GM21526 (cell line): ENCODE results near the gene SLC15A1.
A peak's percentile ranks its signal among the peaks of the same experiment; 100 is the strongest.

Source experiments
- ATAC-seq: cut with Tn5 transposase; IDR thresholded peaks from one replicate; pipeline ENCODE4 v1.9.1; 2021; ENCODE audit warnings: moderate library complexity; ENCODE audit not compliant: unreplicated experiment, low FRiP score

The SLC15A1 gene

DNA sequence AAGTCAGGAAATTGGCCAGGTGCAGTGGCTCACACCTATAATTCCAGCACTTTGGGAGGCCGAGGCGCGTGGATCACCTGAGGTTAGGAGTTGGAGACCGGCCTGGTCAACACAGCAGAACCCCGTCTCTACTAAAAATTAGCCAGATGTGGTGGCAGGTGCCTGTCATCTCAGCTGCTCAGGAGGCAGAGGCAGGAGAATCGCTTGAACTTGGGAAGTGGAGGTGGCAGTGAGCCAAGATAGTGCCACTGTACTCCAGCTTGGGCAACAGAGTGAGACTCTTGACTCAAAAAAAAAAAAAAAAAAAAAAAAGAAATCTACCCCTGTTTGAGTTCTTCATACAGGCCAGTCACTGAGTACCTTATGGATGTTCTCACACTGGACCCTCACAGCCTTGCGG lies 42.0 kb downstream of the SLC15A1 start:
- no peak for ATAC-seq

DNA sequence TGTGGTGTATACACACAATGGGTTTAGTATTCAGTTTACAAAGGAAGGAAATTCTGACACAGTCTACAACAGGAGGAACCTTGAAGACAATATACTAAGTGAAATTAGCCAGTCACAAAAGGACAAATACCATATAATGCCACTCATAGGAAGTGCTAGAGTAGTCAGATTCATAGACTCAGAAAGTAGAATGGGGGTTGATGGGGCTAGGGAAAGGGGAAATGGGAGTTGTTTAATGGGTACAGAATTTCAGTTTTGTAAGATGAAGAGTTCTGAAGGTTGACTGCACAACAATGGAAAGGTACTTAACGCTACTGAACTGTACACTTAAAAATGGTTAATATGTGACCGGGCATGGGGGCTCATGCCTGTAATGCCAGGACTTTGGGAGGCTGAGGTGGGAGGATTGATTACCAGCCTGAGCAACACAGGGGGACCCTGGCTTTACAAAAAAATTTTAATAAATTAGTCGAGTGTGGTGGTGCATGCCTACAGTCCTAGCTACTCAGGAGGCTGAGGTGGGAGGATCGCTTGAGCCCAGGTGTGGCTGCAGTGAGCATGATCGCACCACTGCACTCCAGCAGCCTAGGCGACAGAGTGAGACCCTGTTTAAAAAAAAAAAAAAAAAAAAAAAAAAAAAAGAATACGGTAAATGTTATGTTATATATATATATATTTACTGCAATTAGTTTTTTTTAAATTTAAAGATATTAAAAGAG lies 45.0 kb downstream of the SLC15A1 start:
- peak; percentile 73 for ATAC-seq

DNA sequence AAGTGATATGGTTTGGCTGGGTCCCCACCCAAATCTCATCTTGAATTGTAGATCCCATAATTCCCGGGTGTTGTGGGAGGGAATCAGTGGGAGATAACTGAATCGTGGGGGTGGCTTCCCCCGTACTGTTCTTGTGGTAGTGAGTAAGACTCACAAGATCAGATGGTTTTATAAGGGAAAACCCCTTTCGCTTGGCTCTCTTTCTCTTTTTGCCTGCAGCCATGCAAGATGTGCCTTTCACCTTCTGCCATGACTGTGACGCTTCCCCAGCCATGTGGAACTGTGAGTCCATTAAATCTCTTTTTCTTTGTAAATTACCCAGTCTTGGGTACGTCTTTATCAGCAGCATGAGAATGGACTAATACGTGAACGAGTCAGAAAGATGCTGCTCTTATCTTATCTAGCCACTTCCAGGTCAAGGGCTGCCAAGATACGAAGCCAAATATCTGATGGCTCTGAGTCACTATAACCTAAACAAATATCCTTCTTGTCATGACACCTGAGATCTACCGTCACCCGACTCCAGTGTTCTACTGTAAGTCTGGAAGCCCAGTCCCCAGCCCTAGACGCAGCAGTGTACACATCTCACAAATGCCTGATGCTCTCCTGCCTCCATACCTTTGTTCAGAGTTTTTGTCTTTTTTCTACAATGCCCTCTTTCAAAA lies 45.9 kb downstream of the SLC15A1 start:
- no peak for ATAC-seq

DNA sequence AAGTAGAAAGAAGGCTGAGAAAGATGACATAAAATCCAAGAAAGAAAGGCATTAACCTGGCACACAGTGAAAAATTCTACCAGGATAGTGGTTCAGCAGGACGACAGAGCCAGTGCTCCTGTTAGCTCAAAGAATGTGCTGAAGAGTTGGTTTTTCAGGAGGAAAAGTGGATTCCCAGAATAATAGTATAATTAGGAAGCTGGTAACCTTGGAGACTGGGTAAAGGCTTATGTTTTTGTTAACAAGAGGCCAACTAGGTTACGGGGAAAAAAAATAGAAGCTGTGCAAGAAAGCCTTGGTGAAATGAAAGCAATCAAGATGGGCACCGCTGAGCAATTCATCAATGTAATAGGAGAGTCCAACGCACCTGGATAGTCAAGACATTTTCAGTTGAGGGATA lies 54.7 kb downstream of the SLC15A1 start:
- ATAC-seq = no peak

DNA sequence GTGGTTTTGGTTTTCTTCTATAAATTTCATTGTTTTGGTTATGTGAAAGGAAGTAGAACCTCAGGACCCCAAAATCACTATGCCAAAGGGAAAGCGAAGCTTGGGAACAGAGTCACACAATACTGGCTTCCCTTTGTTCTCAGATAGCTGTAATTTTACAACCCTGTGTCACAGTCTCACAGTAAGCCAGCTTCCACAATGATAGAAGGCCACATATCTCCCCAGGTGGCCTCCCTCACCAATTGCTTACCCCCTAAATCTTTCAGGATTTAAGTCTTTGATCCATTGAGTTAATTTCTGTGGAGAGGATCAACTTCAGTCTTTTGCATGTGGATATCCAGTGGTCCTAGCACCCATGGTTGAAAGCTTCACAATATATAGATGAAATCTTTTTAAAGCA lies 58.7 kb downstream of the SLC15A1 start:
- ATAC-seq = no peak

DNA sequence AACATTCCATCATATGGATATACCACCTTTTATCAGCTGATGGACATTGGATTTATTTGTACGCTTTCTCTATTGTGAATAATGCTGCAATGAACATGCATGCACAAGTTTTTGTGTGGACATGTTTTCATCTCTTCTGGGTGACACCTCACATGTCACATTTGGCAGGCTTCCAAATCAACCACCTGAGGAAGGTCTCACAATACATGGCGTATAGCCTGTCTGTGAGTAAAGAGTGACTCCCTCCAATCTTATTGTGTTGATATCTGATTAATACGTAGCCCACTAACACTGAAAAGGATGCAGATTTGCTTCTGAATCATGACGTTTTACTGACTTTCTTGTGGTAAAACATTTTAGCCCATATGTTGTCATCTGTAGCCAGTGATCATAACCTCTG lies 61.1 kb downstream of the SLC15A1 start:
- ATAC-seq = no peak

DNA sequence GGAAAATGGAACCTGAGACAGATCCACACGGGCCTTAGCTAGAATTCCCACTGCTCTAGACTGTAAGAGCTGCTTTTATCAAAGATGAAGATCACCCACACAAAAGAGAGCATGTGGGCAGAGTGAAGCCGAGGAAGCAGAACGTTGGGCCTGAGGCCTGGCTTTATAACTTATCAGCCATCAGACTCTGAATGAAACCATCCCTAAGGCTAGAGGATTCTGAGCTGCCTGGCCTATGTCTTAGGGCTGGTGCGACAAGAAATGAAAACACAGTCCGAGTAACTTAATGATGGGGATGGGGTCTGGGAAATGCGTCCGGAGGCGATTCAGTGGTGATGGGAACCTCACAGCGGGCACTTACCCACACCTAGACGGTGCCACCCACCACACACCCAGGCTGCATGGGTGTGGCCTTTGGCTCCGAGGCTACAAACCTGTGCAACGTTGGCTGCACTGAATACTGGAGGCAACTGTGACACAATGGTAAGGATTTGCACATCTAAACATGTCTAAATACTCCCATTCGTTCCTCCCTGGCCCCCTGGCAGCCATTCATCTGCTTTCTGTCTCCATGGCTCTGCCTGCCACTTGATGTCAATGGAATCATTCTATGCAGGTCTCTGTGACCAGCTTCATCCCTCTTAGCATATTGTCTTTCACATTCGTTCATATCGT lies 62.0 kb downstream of the SLC15A1 start:
- no peak for ATAC-seq

DNA sequence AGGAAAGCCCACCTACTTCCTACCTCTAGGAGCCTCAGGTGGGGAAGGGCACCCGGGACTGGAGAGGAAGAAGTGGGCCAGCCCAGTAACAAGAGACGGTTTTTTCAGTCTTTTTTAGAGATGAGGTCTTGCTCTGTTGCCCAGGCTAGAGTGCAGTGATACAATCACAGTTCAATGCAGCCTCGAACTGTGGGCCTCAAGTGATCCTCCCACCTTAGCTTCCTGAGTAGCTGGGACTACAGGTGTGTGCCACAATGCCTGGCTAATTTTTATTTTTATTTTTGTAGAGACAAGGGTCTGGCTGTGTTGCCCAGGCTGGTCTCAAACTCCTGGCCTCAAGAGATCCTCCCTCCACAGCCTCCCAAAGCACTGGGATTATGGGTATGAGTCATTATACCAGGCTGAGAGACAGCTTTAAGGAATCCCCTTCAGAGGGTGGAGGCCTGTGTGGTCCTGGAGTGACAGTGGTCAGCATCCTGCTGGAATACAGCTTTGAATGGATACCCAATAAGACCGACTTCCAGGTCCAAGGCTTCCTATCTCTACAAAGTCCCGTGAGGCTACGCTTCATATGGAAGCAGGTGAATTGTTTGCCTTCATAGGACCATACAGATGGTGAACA lies 63.0 kb downstream of the SLC15A1 start:
- ATAC-seq = no peak

DNA sequence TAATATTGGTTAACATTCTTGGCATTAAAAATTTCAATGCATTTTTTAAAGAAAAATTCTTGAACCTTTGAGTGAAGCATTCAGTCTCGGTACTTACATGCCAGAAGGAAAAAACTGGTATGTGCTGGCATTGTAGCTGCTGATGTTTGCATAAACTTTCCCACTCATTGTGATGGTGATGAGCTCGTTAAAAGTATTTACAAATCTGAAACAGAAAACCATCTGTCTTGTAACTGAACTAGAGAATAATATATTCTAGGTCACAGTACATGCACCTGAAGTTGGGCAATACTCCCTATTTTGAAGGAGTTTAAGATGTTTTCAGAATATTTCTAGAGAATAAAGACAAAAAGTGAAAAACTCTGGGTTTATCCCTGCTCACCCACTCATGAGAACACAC lies 64.1 kb downstream of the SLC15A1 start:
- ATAC-seq = no peak

DNA sequence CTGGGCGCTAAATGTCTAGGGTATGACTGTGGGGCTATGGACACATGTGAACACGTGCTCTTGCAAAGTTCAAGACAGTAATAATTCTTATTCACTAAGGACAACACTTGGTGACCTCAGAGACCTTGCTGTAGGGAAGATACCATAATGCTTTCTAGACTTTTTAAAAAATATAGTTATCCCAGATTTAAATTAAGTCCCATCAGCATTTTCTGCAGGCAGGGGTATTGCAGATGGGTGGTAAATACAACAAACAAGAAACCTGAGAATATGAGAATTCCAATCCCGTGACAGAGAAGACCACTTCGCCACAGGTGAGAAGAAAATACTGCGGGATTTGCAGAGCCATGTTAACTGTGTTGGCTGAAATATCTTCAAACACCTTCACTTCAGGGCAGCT lies 65.2 kb downstream of the SLC15A1 start:
- ATAC-seq = no peak

DNA sequence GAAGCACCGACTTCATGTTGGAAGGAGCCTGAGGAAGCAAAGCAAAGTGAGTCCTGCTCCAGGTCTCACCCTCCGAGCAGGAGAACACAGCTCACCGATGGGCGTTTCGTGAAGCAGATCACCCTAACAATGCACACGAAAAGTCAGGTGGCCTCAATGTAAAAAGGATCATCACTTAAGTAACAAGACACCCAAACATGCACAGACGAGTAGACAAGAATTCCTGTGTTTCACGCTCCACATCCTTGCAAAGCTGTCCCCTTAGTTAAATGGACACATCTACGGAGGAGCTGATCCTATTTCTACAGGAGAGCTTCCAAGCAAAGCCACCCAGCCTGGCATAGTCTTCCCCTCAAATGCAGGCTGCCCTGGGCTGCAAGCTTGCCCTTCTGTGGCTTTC lies 66.2 kb downstream of the SLC15A1 start:
- ATAC-seq = no peak

DNA sequence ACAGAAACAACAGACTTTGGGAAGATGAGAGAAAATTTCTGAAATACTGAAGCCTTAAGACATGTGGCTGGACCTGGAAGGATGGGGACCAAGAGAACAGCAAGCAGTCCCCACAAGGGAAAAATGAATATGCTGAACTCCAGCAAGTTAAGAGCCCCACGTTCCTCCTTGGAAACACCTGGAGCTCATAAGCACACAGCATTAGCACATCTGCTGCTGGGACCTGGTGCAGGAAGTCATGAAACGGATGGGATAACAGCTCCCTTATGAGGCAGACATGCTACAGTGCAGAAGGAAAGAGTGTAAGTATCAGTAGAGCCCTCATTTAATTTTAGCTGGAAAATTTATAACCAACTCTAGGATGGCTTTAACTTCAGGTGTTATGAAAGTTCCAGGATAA lies 67.3 kb downstream of the SLC15A1 start:
- ATAC-seq = no peak

DNA sequence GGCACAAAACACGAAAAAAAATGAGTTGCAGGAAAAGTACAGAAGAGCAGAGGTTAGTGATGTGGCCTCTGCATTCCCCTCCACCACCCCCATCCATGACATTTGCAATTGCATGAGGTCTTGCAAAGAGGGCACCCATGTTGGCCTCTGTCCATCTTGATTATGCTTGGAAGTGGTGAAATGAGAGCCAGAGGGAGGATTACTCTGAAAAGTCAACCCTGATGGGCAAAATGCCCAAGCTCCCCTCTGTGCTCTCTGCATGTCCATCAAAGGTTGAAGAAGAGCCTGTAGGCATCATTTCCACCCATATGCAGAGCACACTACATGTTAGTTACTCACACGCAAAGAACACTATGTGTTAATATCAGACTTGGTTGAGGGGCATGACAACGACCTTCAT lies 71.4 kb downstream of the SLC15A1 start:
- ATAC-seq = no peak

DNA sequence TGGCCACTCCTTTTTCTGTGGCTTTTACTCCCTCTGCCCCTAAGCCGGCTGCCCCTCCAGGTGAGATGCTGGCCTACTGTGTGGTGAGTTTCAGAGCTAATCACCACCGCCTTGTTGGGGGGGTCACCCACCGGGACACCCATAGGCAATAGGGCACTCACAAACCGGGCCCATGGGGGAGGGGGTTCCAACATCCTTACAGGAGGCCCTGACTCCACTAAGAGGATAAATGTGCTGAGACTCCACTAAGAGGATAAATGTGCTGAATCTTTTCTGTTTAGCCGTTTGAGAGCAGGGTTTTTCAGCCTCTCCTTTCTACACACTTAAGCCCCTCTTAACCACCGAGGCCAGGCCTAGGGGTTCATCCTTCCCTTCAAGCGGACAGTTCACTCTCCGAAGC lies 73.7 kb downstream of the SLC15A1 start:
- no peak for ATAC-seq

DNA sequence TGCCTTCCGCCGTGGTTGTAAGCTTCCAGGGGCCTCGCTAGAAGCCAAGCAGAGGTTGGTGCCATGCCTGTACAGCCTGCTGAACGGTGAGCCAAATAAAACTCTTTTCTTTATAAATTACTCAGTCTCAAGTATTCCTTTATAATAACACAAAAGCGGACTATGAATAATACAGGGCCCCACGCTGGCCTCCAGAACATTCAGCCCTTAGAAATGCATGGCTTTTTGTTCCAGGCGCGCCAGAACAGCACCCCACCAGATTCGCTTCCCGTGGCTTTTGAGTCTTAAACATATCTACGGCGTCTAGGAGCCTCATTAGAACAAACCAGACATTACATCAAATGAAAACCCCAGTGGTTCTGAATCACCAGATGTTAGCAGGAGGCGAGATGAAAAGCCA lies 75.1 kb downstream of the SLC15A1 start:
- no peak for ATAC-seq

DNA sequence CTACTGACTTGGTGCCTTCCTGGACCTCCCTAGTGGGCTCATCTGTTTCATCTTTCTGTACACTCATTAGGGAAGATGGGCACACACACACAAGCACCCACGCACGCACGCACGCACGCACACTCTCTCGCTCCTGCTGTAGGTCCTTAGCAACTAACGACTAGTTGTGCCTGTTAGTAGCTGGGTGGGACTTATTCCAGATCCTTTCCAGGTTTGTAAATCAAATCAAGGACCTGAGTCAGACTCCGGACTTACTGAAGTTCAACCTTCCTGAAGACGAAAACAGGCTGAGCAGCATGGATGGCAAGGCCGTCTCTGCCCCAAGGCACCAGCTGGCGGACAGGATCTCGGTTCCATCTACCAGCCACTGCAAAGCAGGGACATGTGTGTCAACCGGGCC lies 76.2 kb downstream of the SLC15A1 start:
- no peak for ATAC-seq

DNA sequence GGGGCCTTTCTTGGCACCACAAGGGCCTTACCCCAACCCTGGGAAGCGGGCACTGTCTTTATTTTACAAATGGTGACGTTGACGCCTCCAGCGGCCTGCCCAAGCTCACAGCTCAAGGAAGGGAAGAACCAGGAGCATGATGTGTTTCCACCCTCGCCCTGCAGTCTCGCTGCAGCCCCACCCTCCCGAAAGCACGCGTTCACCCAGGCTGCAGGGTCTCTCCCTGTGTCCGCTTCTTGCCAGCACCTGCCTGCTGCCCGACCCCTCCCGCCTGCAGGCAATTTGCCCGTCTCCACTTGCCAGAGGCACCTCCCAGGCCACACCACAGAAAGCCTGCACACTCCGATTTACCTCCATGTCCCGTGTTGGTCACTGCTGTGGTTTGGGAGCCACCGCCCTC lies 76.6 kb downstream of the SLC15A1 start:
- ATAC-seq = no peak

DNA sequence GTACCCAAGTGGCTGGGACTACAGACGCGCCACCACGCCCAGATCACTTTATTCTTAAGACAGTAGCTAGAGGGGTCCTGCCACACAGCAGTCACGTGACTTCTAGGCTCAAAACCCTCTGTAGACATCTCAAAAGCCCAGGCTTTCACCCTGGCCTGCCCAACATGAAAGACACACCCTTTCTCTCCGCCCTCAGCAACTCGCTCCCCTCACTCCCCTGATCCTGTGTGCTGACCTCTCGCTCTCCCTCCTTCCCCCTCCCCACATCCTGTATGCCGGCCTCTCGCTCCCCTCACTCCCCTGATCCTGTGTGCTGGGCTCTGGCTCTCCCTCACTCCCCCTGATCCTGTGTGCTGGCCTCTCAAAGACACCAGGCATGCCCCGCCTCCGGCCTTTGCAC lies 77.4 kb downstream of the SLC15A1 start:
- no peak for ATAC-seq

DNA sequence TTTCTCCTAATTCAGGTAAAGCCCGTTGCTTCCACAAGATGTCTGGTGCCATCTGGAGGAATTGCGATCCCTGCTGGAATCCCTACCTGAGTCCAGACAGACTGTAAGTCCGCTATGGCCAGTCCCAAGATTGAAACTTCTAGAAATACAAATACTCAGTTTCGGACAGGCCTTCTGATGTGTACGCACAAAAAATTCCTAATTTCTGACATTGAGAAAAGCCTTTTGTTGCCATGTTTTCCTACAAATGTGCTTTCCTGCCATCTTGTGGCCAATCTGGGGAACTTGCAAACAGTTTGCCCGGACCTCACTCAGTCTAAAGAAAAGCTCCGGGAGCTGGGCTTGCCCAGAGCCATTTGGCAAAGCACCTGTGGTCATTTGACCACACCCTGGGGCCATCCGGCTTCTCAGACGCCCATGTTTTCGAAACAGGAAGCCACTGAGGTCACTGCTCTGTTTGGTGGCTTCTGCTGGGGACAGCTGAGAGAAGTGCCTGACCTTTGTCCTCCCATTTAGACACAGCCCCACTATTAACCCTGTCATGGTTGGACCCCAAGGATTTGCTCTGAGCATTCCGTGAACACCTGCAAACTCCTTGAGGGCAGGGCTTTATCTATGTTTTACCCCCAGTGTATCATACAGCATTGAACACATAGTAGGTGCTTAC lies 79.4 kb downstream of the SLC15A1 start:
- peak; percentile 81 for ATAC-seq

DNA sequence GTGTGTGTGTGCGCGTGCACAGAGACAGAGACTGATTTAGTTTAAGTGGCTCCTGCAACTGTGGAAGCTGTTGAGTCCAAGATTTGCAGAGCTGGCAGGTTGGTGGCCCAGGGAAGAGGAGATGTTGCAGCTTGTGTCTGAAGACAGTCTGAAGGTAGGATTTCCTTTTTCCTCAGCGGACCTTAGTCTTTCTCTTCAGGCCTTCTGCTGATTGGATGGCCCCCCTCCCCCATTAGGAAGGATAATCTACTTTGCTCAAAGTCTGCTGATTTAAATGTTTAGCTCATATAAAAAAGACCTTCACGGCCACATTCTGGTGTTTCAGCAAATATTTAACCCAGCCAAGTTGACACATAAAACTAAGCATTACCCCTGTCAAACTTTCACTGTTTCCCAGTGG lies 84.3 kb downstream of the SLC15A1 start:
- ATAC-seq = no peak

DNA sequence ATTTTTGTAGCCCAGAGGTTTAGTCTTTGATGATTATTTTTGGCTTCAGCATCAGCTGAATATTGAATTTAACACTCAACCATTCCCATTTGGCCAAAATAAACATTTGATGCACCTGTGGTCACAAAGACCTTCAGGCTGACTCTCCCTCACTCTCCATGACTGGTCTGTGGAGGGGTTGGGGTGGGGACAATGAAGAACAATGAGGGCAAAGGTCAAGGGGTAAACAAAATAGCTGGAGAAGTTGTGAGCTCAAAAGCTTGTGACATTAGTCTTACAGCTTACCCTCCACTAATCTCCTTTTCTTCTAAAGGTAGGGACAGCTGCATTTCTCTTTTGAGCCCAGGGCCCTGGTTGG lies 86.9 kb downstream of the SLC15A1 start:
- no peak for ATAC-seq
